Common myeloid progenitor, CD34-positive (primary cell): ENCODE measurements around the gene DNAJC2. TPM values are rescaled to one million over a fixed set of nuclear protein-coding genes. Genes with fewer than 3 reads are reported as not detected.

Experiments used
- CTCF ChIA-PET: fragments of 350-600 bp; sonication (Branson Sonifier 250); formaldehyde crosslinking; loops from one replicate; lab custom pipeline; 2021; ENCODE audit warnings: antibody characterized with exemption; lab: Charles Lee
- POLR2A ChIA-PET: fragments of 350-600 bp; sonication (Branson Sonifier 250); formaldehyde crosslinking; loops from one replicate; lab custom pipeline; 2021; ENCODE audit warnings: antibody characterized with exemption; lab: Charles Lee
- DNase-seq, 3 donors: peaks; one replicate each; pipeline versions ENCODE4 v3.0.0 to v3.0.0-alpha.2; 2013
- H3K27ac ChIP-seq, 2 experiments: 1 replicate in 1 of 2; 2 replicates in 1 of 2; pipeline ENCODE4 v1.7.0; 2013; ENCODE audit warnings: inconsistent platforms in 2 of 2, low read length in 2 of 2, mild to moderate bottlenecking in 2 of 2, low read depth in 1 of 2, moderate library complexity in 1 of 2; ENCODE audit not compliant: severe bottlenecking in 2 of 2, insufficient read depth in 1 of 2, poor library complexity in 1 of 2
- H3K27me3 ChIP-seq, 5 experiments: replicated peaks in 2 of 5; 1 replicate in 3 of 5; 2 replicates in 2 of 5; pipeline versions ENCODE4 v1.6.1 to v1.7.0; 2013; ENCODE audit warnings: low read length in 4 of 5, mild to moderate bottlenecking in 2 of 5, moderate library complexity in 2 of 5, inconsistent platforms in 1 of 5; ENCODE audit not compliant: insufficient read depth in 5 of 5, control insufficient read depth in 4 of 5
- H3K36me3 ChIP-seq, 4 experiments: 1 replicate in 2 of 4; 2 replicates in 2 of 4; pipeline versions ENCODE4 v1.6.1 to v1.7.0; 2013; ENCODE audit warnings: low read length in 3 of 4, control low read depth in 1 of 4, mild to moderate bottlenecking in 1 of 4; ENCODE audit not compliant: control insufficient read depth in 4 of 4, insufficient read depth in 4 of 4
- H3K4me1 ChIP-seq, 4 experiments: 1 replicate in 3 of 4; 2 replicates in 1 of 4; pipeline versions ENCODE4 v1.6.1 to v1.7.1; 2013; ENCODE audit warnings: low read length in 3 of 4, mild to moderate bottlenecking in 3 of 4, control low read depth in 1 of 4, inconsistent platforms in 1 of 4, moderate library complexity in 1 of 4; ENCODE audit not compliant: control insufficient read depth in 4 of 4, insufficient read depth in 4 of 4; ENCODE audit errors: control extremely low read depth in 1 of 4
- H3K4me3 ChIP-seq, 7 experiments: 1 replicate in 4 of 7; 2 replicates in 3 of 7; pipeline versions ENCODE4 v1.5.1 to v1.7.0; 2013; ENCODE audit warnings: mild to moderate bottlenecking in 7 of 7, low read length in 6 of 7, moderate library complexity in 6 of 7, inconsistent platforms in 2 of 7, low read depth in 2 of 7, control low read depth in 1 of 7; ENCODE audit not compliant: insufficient read depth in 4 of 7, control insufficient read depth in 1 of 7; ENCODE audit errors: extremely low read depth in 1 of 7
- H3K9me3 ChIP-seq, 5 experiments: 1 replicate in 4 of 5; 2 replicates in 1 of 5; pipeline versions ENCODE4 v1.6.1 to v1.7.1; 2013; ENCODE audit warnings: low read length in 4 of 5, mild to moderate bottlenecking in 2 of 5, inconsistent platforms in 1 of 5, low read depth in 1 of 5, moderate library complexity in 1 of 5; ENCODE audit not compliant: control insufficient read depth in 4 of 5, insufficient read depth in 2 of 5; ENCODE audit errors: control extremely low read depth in 1 of 5
- WGBS: methylation state at CpG from one replicate; pipeline ENCODE4 v1.1.5; 2013; ENCODE audit not compliant: insufficient coverage; 5-methylcytosine and 5-hydroxymethylcytosine counted together
- polyA plus RNA-seq: library from polyadenylated mRNA; unstranded; fragments of 120-200 nt; gene quantifications from one replicate; pipeline ENCODE4 v1.2.1, GENCODE V29; 2013

The DNAJC2 gene
- 57.2 TPM for polyA plus RNA-seq

GRCh38 chr7:103344453-103345149, at the start of gene DNAJC2:
Gene DNAJC2 (minus strand): TSS chr7:103344767. CDS start chr7:103344622, 145 bp downstream.
- DNase-seq: peak; percentile 93 to 96 (median 95)
- 2% methylated on average over 31 of the region's 43 CpGs for WGBS
- POLR2A ChIA-PET: no interaction called here
- Histone ChIP-seq H3K4me3 (peak within 1 kb of the TSS; percentile 88 to 99 (median 97)), H3K4me1 (peaks cover 24 to 50% (median 29%) of the 10 kb centered on the region in 4 experiments), H3K27ac (peak within 1 kb of the TSS; percentile 91 to 94), H3K36me3 (peaks cover 0 to 23% (median 12%) of the 10 kb centered on the region in 4 experiments), H3K9me3 (no peaks in the 10 kb centered on the region), H3K27me3 (no peaks in the 10 kb centered on the region)
- CTCF ChIA-PET: interaction anchor here (1.3 kb wide), 1 partner anchor 62 kb away, joined by 3 read pairs; no protein-coding TSS in a partner anchor

- H3K4me1 ChIP-seq: peaks cover 0 to 6% (median 0%) of the 10 kb centered on the region in 4 experiments
- POLR2A ChIA-PET: no interaction called here
- CTCF ChIA-PET: no interaction called here
- no peaks in the 10 kb centered on the region for H3K9me3 ChIP-seq
- no peaks in the 10 kb centered on the region for H3K27me3 ChIP-seq
- H3K27ac ChIP-seq: no peak overlapping the region
- H3K4me3 ChIP-seq: no peak overlapping the region
- no CpG with 5 or more reads among the region's 2 CpGs for WGBS
- H3K36me3 ChIP-seq: no peaks in the 10 kb centered on the region
- no peak for DNase-seq
These were observed 47.4 kb upstream of the DNAJC2 start for GRCh38 chr7:103391976-103392375.

GRCh38 chr7:103391150-103391549, 46.6 kb upstream of the DNAJC2 start:
- no peak overlapping the region for H3K27ac ChIP-seq
- no peaks in the 10 kb centered on the region for H3K9me3 ChIP-seq
- no peak overlapping the region for H3K4me3 ChIP-seq
- CTCF ChIA-PET: no interaction called here
- POLR2A ChIA-PET: no interaction called here
- no peak for DNase-seq
- no peaks in the 10 kb centered on the region for H3K27me3 ChIP-seq
- 100% methylated on average over 4 of the region's 5 CpGs for WGBS
- H3K4me1 ChIP-seq: peaks cover 0 to 1% (median 0%) of the 10 kb centered on the region in 4 experiments
- H3K36me3 ChIP-seq: no peaks in the 10 kb centered on the region

GRCh38 chr7:103389263-103389662, 44.7 kb upstream of the DNAJC2 start:
- H3K27ac ChIP-seq: no peak overlapping the region
- no peaks in the 10 kb centered on the region for H3K4me1 ChIP-seq
- no peaks in the 10 kb centered on the region for H3K9me3 ChIP-seq
- POLR2A ChIA-PET: no interaction called here
- no peaks in the 10 kb centered on the region for H3K27me3 ChIP-seq
- no peak overlapping the region for H3K4me3 ChIP-seq
- CTCF ChIA-PET: no interaction called here
- DNase-seq: no peak
- WGBS: 100% methylated on average over 3 of the region's 3 CpGs
- no peaks in the 10 kb centered on the region for H3K36me3 ChIP-seq

GRCh38 chr7:103388469-103389140, 44.0 kb upstream of the DNAJC2 start:
- no peaks in the 10 kb centered on the region for H3K36me3 ChIP-seq
- ChIA-PET CTCF (no interaction called here), POLR2A (no interaction called here)
- no peaks in the 10 kb centered on the region for H3K4me1 ChIP-seq
- no peak for DNase-seq
- no peaks in the 10 kb centered on the region for H3K27me3 ChIP-seq
- H3K4me3 ChIP-seq: no peak overlapping the region
- H3K9me3 ChIP-seq: no peaks in the 10 kb centered on the region
- no peak overlapping the region for H3K27ac ChIP-seq
- WGBS: 100% methylated on average over 3 of the region's 4 CpGs

- WGBS: no CpG with 5 or more reads among the region's 1 CpG
- Histone ChIP-seq H3K9me3 (no peaks in the 10 kb centered on the region), H3K4me3 (no peak overlapping the region), H3K27ac (no peak overlapping the region), H3K27me3 (no peaks in the 10 kb centered on the region), H3K36me3 (no peaks in the 10 kb centered on the region), H3K4me1 (no peaks in the 10 kb centered on the region)
- ChIA-PET CTCF (interaction anchor here (1.3 kb wide), 1 partner anchor 81 kb away, joined by 4 read pairs; no protein-coding TSS in a partner anchor), POLR2A (no interaction called here)
- DNase-seq: no peak
These were observed 42.7 kb upstream of the DNAJC2 start for GRCh38 chr7:103387242-103387641.

GRCh38 chr7:103382032-103382402, 37.5 kb upstream of the DNAJC2 start:
- no peaks in the 10 kb centered on the region for H3K4me1 ChIP-seq
- 80% methylated on average over 2 of the region's 5 CpGs for WGBS
- H3K4me3 ChIP-seq: no peak overlapping the region
- no peaks in the 10 kb centered on the region for H3K9me3 ChIP-seq
- ChIA-PET POLR2A (no interaction called here), CTCF (no interaction called here)
- no peaks in the 10 kb centered on the region for H3K36me3 ChIP-seq
- DNase-seq: no peak
- peaks cover 0 to 5% (median 2%) of the 10 kb centered on the region in 5 experiments for H3K27me3 ChIP-seq
- H3K27ac ChIP-seq: no peak overlapping the region
